Measurements from ENCODE around the gene IL10RB. TPM values are rescaled to one million over a fixed set of nuclear protein-coding genes. Genes with fewer than 3 reads are reported as not detected.

The IL10RB gene
- total and polyA plus RNA-seq, 2 donors (not counting 1 experiment from before 2014, with no cell fraction given), result 29.3 to 32.5 TPM

DNA sequence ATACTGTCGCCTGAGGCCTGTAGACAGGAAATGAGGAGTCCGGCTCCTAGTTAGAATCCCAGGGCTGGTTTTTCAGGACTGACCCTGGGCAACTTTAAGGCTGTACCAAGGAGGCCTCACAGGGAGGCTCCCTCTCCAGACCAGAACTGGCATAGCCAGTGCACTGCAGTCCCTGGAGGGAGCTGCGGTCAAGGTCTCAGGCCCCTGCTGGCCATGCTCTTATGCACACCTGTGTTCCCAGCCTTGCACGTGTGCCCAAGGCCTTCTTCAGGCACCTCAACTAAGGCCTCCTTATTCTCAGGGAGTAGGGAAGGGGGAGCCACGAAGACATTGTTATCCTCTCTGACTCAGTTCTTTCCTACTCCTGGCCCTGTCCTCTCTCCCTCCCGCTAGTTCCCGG, 36.6 kb downstream of the IL10RB start:
- no peak for TF ChIP-seq EZH2 (IDR thresholded peaks at IDR 0.05; ENCODE audit: borderline replicate concordance, insufficient read depth, low read depth, low read length, poor library complexity, severe bottlenecking)
- TF ChIP-seq, protein P1, sequence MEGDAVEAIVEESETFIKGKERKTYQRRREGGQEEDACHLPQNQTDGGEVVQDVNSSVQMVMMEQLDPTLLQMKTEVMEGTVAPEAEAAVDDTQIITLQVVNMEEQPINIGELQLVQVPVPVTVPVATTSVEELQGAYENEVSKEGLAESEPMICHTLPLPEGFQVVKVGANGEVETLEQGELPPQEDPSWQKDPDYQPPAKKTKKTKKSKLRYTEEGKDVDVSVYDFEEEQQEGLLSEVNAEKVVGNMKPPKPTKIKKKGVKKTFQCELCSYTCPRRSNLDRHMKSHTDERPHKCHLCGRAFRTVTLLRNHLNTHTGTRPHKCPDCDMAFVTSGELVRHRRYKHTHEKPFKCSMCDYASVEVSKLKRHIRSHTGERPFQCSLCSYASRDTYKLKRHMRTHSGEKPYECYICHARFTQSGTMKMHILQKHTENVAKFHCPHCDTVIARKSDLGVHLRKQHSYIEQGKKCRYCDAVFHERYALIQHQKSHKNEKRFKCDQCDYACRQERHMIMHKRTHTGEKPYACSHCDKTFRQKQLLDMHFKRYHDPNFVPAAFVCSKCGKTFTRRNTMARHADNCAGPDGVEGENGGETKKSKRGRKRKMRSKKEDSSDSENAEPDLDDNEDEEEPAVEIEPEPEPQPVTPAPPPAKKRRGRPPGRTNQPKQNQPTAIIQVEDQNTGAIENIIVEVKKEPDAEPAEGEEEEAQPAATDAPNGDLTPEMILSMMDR (IDR thresholded peaks at IDR 0.05), result no peak
- H3K9me3 Mint-ChIP-seq (ENCODE audit: insufficient read depth), result no peaks in the 10 kb centered on the region

DNA sequence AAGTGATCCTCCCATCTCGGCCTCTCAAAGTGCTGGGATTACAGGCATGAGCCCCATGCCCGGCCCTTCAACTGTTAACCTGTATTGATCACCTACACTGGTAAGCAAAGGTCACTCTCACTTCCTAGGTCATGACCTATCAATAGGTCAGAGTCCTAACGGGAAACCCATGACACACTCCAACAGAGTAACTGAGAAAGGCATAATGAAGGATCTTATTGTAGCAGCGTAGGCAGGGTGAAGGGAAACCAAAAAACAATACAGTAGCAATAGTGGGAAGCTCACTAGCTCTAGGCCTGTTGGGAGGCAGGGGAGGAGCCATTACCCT, 39.1 kb downstream of the IL10RB start:
- ATAC-seq (ENCODE audit: low read depth) (no peak), DNase-seq (no peak)
- H3K27me3 ChIP-seq (replicated peaks in 1 of 4; ENCODE audit: control extremely low read depth in 1 of 4, control insufficient read depth in 3 of 4, insufficient read depth in 4 of 4, low read length in 3 of 4), result no peaks in the 10 kb centered on the region
- H3K4me3 ChIP-seq (ENCODE audit: control extremely low read depth in 1 of 5, extremely low read depth in 1 of 5, insufficient read depth in 1 of 5, low read depth in 2 of 5, low read length in 4 of 5), result no peak overlapping the region
- Mint-ChIP-seq H3K27me3 (no peaks in the 10 kb centered on the region), H3K27ac (no peak overlapping the region), H3K4me3 (no peak overlapping the region), H3K9me3 (ENCODE audit: insufficient read depth) (no peaks in the 10 kb centered on the region), H3K4me1 (peaks cover 60% of the 10 kb centered on the region)
- ChIA-PET CTCF (no interaction called here), POLR2A (no interaction called here)
- H3K9me3 ChIP-seq (ENCODE audit: control extremely low read depth in 1 of 3, control insufficient read depth in 2 of 3, insufficient read depth in 1 of 3, low read length in 2 of 3), result peaks cover 0 to 2% (median 0%) of the 10 kb centered on the region in 3 donors
- H4K20me1 ChIP-seq (ENCODE audit: control insufficient read depth, insufficient read depth, low read length, poor library complexity, severe bottlenecking), result no peaks in the 10 kb centered on the region
- peaks cover 42 to 46% of the 10 kb centered on the region in 2 donors for H3K4me1 ChIP-seq (ENCODE audit: control insufficient read depth in 2 of 2, insufficient read depth in 2 of 2, low read length in 2 of 2)
- no peak overlapping the region for H2AFZ ChIP-seq (ENCODE audit: insufficient read depth, low read depth, low read length, poor library complexity, severe bottlenecking)
- TF ChIP-seq, protein P1 (IDR thresholded peaks at IDR 0.05), result no peak
- no peak for TF ChIP-seq EZH2 (IDR thresholded peaks at IDR 0.05; ENCODE audit: borderline replicate concordance, insufficient read depth, low read depth, low read length, poor library complexity, severe bottlenecking)
- 100% methylated on average over 3 of the region's 4 CpGs for WGBS (ENCODE audit: insufficient coverage)
- intact Hi-C loops (cut with micrococcal nuclease), result no loop called here
- no peaks in the 10 kb centered on the region for H3K36me3 ChIP-seq (replicated peaks in 1 of 2; ENCODE audit: control extremely low read depth in 1 of 2, control insufficient read depth in 1 of 2, extremely low read depth in 1 of 2, insufficient read depth in 2 of 2, low read length in 1 of 2)
- H3K4me2 ChIP-seq (replicated peaks; ENCODE audit: low read depth, low read length, poor library complexity, severe bottlenecking), result no peak overlapping the region
- peaks cover 4% of the 10 kb centered on the region for H3K79me2 ChIP-seq (ENCODE audit: control insufficient read depth, insufficient read depth, low read length)
- H3K27ac ChIP-seq (ENCODE audit: low read length in 2 of 2), result no peak overlapping the region
- H3K9ac ChIP-seq (ENCODE audit: low read length), result no peak overlapping the region

More for the DNA sequence above, 36.6 kb downstream of the IL10RB start:
- peaks cover 4% of the 10 kb centered on the region for H3K79me2 ChIP-seq (ENCODE audit: control insufficient read depth, insufficient read depth, low read length)
- Mint-ChIP-seq H3K27me3 (no peaks in the 10 kb centered on the region), H3K4me3 (no peak overlapping the region), H3K27ac (peak overlapping the region; percentile 47), H3K4me1 (peaks cover 64% of the 10 kb centered on the region)
- H3K9me3 ChIP-seq (ENCODE audit: control extremely low read depth in 1 of 3, control insufficient read depth in 2 of 3, insufficient read depth in 1 of 3, low read length in 2 of 3), result no peaks in the 10 kb centered on the region
- CTCF ChIA-PET, result no interaction called here
- no peaks in the 10 kb centered on the region for H3K36me3 ChIP-seq (replicated peaks in 1 of 2; ENCODE audit: control extremely low read depth in 1 of 2, control insufficient read depth in 1 of 2, extremely low read depth in 1 of 2, insufficient read depth in 2 of 2, low read length in 1 of 2)
- 100% methylated on average over 4 of the region's 7 CpGs for WGBS (ENCODE audit: insufficient coverage)
- DNase-seq (no peak), ATAC-seq (ENCODE audit: low read depth) (no peak)
- H3K4me3 ChIP-seq (ENCODE audit: control extremely low read depth in 1 of 5, extremely low read depth in 1 of 5, insufficient read depth in 1 of 5, low read depth in 2 of 5, low read length in 4 of 5), result no peak overlapping the region
- no peak overlapping the region for H3K27ac ChIP-seq (ENCODE audit: low read length in 2 of 2)
- H4K20me1 ChIP-seq (ENCODE audit: control insufficient read depth, insufficient read depth, low read length, poor library complexity, severe bottlenecking), result no peaks in the 10 kb centered on the region
- H3K9ac ChIP-seq (ENCODE audit: low read length), result no peak overlapping the region
- H3K27me3 ChIP-seq (replicated peaks in 1 of 4; ENCODE audit: control extremely low read depth in 1 of 4, control insufficient read depth in 3 of 4, insufficient read depth in 4 of 4, low read length in 3 of 4), result no peaks in the 10 kb centered on the region
- intact Hi-C loops (cut with micrococcal nuclease), result no loop called here
- H2AFZ ChIP-seq (ENCODE audit: insufficient read depth, low read depth, low read length, poor library complexity, severe bottlenecking), result no peak overlapping the region
- H3K4me1 ChIP-seq (ENCODE audit: control insufficient read depth in 2 of 2, insufficient read depth in 2 of 2, low read length in 2 of 2), result peaks cover 52 to 61% of the 10 kb centered on the region in 2 donors
- POLR2A ChIA-PET, result interaction anchor here (0.6 kb wide), 1 partner anchor 218 kb away, joined by 3 read pairs; no protein-coding TSS in a partner anchor
- H3K4me2 ChIP-seq (replicated peaks; ENCODE audit: low read depth, low read length, poor library complexity, severe bottlenecking), result no peak overlapping the region
